A673 (cell line): ENCODE measurements around the gene MORC4. TPM values are rescaled to one million over a fixed set of nuclear protein-coding genes. Genes with fewer than 3 reads are reported as not detected.

Experiments used
- BruUV-seq: library from RNA; stranded (reverse); fragments of 400-500 nt; replicated peaks from 2 replicates; lab custom pipeline; 2021; lab: Mats Ljungman, UMichigan
- CTCF ChIA-PET: fragments of 300-600 bp; sonication (Branson Sonifier 250); formaldehyde crosslinking; loops from one replicate; lab custom pipeline; 2022; ENCODE audit warnings: antibody characterized with exemption; lab: Charles Lee
- POLR2A ChIA-PET: fragments of 300-600 bp; sonication (Branson Sonifier 250); formaldehyde crosslinking; loops from one replicate; lab custom pipeline; 2022; ENCODE audit warnings: antibody characterized with exemption; ENCODE audit not compliant: low non-redundant PET; lab: Charles Lee
- DNase-seq: peaks from one replicate; pipeline ENCODE4 v3.0.0-alpha.2; 2015; ENCODE audit warnings: low spot score
- H3K27ac ChIP-seq: fragments of 200-600 bp; sonication (generic); 2 replicates; pipeline ENCODE4 v1.5.1; 2016; ENCODE audit warnings: mixed run types, low read depth, mild to moderate bottlenecking, mixed read lengths, antibody characterized with exemption, low read length; ENCODE audit not compliant: poor library complexity, severe bottlenecking
- H3K27me3 ChIP-seq: fragments of 200-600 bp; sonication (generic); replicated peaks from 2 replicates; pipeline ENCODE4 v1.6.1; 2017; ENCODE audit warnings: mixed run types, low read depth, mild to moderate bottlenecking, mixed read lengths, antibody characterized with exemption, low read length; ENCODE audit not compliant: insufficient read depth, poor library complexity
- H3K36me3 ChIP-seq: fragments of 200-600 bp; sonication (generic); 2 replicates; pipeline ENCODE4 v1.6.1; 2016; ENCODE audit warnings: mixed run types, mild to moderate bottlenecking, mixed read lengths, antibody characterized with exemption, low read length; ENCODE audit not compliant: insufficient read depth, poor library complexity, severe bottlenecking
- H3K4me1 ChIP-seq: fragments of 200-600 bp; sonication (generic); 2 replicates; pipeline ENCODE4 v1.6.1; 2017; ENCODE audit warnings: mixed run types, mild to moderate bottlenecking, mixed read lengths, antibody characterized with exemption, low read length; ENCODE audit not compliant: insufficient read depth, poor library complexity, severe bottlenecking
- H3K4me3 ChIP-seq: fragments of 200-600 bp; sonication (generic); 2 replicates; pipeline ENCODE4 v1.5.1; 2016; ENCODE audit warnings: low read depth, mixed run types, mild to moderate bottlenecking, mixed read lengths, low read length; ENCODE audit not compliant: poor library complexity, severe bottlenecking
- H3K9me3 ChIP-seq: fragments of 200-600 bp; sonication (generic); 2 replicates; pipeline ENCODE4 v1.6.1; 2016; ENCODE audit warnings: mixed run types, low read depth, mild to moderate bottlenecking, mixed read lengths, antibody characterized with exemption, low read length; ENCODE audit not compliant: poor library complexity, severe bottlenecking
- EZH2 ChIP-seq: fragments of 200-600 bp; sonication (generic); IDR thresholded peaks from 2 replicates; pipeline ENCODE4 v1.6.1; 2017; ENCODE audit warnings: borderline replicate concordance, low read depth, mild to moderate bottlenecking, mixed read lengths, antibody characterized with exemption, low read length; ENCODE audit not compliant: poor library complexity, severe bottlenecking
- intact Hi-C: fragments of 100-400 bp; cut with micrococcal nuclease; formaldehyde crosslinking; loops from one replicate; pipeline ENCODE4 v1.10.0; 2022; ENCODE audit not compliant: unreplicated experiment
- total RNA-seq: library from RNA; stranded (reverse); gene quantifications from 2 replicates; pipeline ENCODE4 v1.2.3, GENCODE V29; 2021
- TF ChIP-seq, protein P1 (sequence below): fragments of 300-800, 200-600 bp; sonication (generic); conservative IDR thresholded peaks from 2 replicates; pipeline ENCODE4 v1.5.1; 2017; ENCODE audit warnings: low read depth, mild to moderate bottlenecking, antibody characterized with exemption, low read length, moderate library complexity, mixed read lengths

The MORC4 gene
- total RNA-seq, 1 experiment from 2014 or later, result 15.9 TPM

DNA sequence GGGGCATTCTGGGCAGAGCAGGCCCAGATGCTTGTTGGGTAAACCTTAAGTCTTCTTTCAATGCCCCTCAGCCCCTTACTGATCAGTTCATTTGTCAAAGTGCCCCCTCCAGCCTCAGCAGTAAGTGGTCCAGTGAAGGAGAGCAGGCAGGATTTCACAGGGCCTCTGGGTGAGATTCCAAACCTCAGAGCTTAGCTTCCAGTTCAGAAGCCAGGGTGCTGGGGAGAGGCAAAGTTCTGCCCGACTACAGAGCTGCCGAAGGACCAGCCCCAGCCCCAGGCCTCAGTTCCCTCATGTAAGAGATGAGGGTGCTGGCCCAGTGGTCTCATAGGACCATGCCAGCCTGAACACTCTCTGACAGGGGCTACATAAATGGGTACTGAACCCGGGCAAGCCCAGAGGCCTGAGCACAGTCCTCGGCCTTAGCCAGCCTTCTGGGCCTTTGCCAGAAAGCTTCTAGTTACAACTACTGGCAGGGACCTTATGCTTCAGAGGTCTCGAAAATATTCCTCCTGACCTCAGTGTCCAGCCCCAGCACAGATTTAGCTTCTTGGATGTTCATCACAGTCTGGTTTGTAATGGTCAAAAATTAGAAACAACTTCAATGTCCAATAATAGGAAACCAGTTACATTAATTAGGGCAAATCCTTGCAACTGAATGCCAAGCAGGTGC, 96.0 kb downstream of the MORC4 start:
- no peaks in the 10 kb centered on the region for H3K4me1 ChIP-seq
- TF ChIP-seq EZH2, result no peak
- TF ChIP-seq, protein P1, sequence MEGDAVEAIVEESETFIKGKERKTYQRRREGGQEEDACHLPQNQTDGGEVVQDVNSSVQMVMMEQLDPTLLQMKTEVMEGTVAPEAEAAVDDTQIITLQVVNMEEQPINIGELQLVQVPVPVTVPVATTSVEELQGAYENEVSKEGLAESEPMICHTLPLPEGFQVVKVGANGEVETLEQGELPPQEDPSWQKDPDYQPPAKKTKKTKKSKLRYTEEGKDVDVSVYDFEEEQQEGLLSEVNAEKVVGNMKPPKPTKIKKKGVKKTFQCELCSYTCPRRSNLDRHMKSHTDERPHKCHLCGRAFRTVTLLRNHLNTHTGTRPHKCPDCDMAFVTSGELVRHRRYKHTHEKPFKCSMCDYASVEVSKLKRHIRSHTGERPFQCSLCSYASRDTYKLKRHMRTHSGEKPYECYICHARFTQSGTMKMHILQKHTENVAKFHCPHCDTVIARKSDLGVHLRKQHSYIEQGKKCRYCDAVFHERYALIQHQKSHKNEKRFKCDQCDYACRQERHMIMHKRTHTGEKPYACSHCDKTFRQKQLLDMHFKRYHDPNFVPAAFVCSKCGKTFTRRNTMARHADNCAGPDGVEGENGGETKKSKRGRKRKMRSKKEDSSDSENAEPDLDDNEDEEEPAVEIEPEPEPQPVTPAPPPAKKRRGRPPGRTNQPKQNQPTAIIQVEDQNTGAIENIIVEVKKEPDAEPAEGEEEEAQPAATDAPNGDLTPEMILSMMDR, result no peak
- ChIA-PET POLR2A (no interaction called here), CTCF (interaction anchor here (0.6 kb wide), 1 partner anchor 53 kb away, joined by 3 read pairs; no protein-coding TSS in a partner anchor)
- H3K4me3 ChIP-seq, result no peak overlapping the region
- H3K36me3 ChIP-seq, result no peaks in the 10 kb centered on the region
- intact Hi-C loops, result no loop called here
- no peaks in the 10 kb centered on the region for H3K27me3 ChIP-seq
- H3K27ac ChIP-seq, result no peak overlapping the region
- no peaks in the 10 kb centered on the region for H3K9me3 ChIP-seq
- no peak for DNase-seq
- no TSS peak for BruUV-seq

DNA sequence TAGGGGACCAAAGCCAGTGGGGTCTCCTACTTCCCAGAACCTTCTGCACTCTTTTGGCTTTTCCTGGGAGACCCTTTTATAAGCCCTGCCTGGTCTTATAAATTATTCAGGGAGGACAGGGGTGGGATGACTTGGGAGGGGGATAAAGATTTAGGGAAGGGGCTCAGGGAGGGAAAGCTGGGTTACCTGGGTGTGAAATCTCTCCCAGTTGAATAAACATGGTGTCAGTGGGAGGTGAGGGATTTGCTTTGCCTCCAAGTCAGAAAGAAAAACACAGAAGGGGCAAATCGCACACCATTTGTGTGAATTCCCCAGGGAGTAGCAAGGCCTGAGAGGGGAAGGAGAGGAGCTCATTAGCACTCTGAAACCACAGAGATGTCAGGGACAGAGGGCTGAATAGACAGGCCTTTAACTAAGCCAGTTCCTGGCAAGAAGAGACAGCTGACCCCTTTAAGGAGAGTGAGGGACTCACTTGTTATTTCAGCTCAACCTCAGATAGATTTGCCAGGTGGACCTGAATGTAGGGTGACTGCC, 96.7 kb downstream of the MORC4 start, which contains the start of gene RIPPLY1:
RIPPLY1 (minus strand) TSS at position 51 of the 534 bp plus-strand sequence. CDS start 54 bp downstream, outside the sequence.
- Histone ChIP-seq H3K4me1 (no peaks in the 10 kb centered on the region), H3K36me3 (no peaks in the 10 kb centered on the region), H3K27ac (no peak within 1 kb of the TSS), H3K4me3 (no peak within 1 kb of the TSS), H3K27me3 (no peaks in the 10 kb centered on the region), H3K9me3 (no peaks in the 10 kb centered on the region)
- ChIA-PET CTCF (no interaction called here), POLR2A (no interaction called here)
- DNase-seq, result no peak
- intact Hi-C loops, result no loop called here
- TF ChIP-seq, protein P1, result no peak
- BruUV-seq, result no TSS peak

DNA sequence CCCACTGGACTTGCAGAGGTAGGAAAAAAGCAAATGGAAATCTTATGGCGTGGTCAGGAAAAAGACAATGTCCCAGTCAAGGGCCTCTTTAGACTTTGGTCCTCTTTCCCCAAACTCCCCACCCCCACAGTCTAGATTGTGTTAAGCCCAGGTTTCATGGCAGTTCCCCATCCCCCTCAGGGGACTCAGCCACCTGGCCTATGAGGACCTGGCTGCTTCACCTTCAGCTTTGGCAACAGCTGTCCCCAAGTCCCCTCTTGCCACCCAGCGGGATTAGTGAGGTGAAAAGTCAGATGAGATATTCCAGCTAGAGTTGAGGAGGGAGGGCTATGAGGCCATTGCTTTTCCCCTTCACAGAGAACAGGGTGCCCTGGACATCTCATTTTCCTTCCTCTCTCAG, 97.3 kb downstream of the MORC4 start:
- CTCF ChIA-PET, result no interaction called here

More for the DNA sequence above, 97.3 kb downstream of the MORC4 start:
- Histone ChIP-seq H3K4me3 (no peak overlapping the region), H3K9me3 (no peaks in the 10 kb centered on the region), H3K27me3 (no peaks in the 10 kb centered on the region), H3K27ac (no peak overlapping the region), H3K4me1 (no peaks in the 10 kb centered on the region), H3K36me3 (no peaks in the 10 kb centered on the region)
- intact Hi-C loops, result no loop called here
- POLR2A ChIA-PET, result no interaction called here
- TF ChIP-seq EZH2, result no peak
- TF ChIP-seq, protein P1, result no peak
- DNase-seq, result no peak
- no TSS peak for BruUV-seq
